ENCODE data around the gene FAM114A1.

DNA sequence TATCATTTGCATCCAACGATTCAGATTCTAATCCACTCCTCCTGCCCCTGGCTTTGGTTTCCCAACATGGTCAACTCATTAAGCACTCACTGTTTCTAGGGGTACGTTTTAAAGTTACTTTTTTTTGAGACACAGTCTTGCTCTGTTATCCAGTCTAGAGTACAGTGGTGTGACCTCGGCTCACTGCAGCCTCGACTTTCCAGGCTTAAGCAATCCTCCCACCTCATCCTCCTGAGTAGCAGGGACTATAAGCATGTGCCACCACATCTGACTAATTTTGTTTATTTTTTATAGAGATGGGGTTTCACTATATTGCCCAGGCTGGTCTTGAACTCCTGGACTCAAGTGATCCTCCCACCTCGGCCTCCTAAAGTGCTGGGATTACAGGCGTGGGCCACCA is 115.7 kb downstream of the FAM114A1 start:
- no peak for TF ChIP-seq POLR2A (IDR thresholded peaks at IDR 0.05)
- TF ChIP-seq, protein P1, sequence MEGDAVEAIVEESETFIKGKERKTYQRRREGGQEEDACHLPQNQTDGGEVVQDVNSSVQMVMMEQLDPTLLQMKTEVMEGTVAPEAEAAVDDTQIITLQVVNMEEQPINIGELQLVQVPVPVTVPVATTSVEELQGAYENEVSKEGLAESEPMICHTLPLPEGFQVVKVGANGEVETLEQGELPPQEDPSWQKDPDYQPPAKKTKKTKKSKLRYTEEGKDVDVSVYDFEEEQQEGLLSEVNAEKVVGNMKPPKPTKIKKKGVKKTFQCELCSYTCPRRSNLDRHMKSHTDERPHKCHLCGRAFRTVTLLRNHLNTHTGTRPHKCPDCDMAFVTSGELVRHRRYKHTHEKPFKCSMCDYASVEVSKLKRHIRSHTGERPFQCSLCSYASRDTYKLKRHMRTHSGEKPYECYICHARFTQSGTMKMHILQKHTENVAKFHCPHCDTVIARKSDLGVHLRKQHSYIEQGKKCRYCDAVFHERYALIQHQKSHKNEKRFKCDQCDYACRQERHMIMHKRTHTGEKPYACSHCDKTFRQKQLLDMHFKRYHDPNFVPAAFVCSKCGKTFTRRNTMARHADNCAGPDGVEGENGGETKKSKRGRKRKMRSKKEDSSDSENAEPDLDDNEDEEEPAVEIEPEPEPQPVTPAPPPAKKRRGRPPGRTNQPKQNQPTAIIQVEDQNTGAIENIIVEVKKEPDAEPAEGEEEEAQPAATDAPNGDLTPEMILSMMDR (IDR thresholded peaks at IDR 0.05): no peak

Measured in right lobe of liver (tissue), 4 donors.